RWPE2 (cell line): ENCODE results near the gene PAQR5.
"Not testable (repeated sequence)": the region's sequence is repeated elsewhere in the genome, so short reads cannot be mapped to it uniquely, and the experiment has no call there.

Experiments
- ATAC-seq: fragments of 200-7000 bp; cut with Tn5 transposase; 3 replicates; pipeline ENCODE4 v1.9.1; 2021; ENCODE audit warnings: low read depth
- DNase-seq: peaks from one replicate; pipeline ENCODE4 v3.0.0-alpha.2; 2020; ENCODE audit warnings: low spot score
- H3K27ac ChIP-seq: fragments of 450-650 bp; 2 replicates; pipeline ENCODE4 v1.5.1; 2017; ENCODE audit warnings: mild to moderate bottlenecking; ENCODE audit not compliant: poor library complexity, severe bottlenecking
- H3K27me3 ChIP-seq: fragments of 250-450 bp; sonication (Bioruptor Pico); 2 replicates; pipeline ENCODE4 v1.5.1; 2021; ENCODE audit warnings: mild to moderate bottlenecking, moderate library complexity; ENCODE audit not compliant: insufficient read depth, poor library complexity, severe bottlenecking
- H3K36me3 ChIP-seq: fragments of 250-450 bp; sonication (Bioruptor Pico); 2 replicates; pipeline ENCODE4 v1.5.1; 2020; ENCODE audit warnings: low read depth, mild to moderate bottlenecking, moderate library complexity
- H3K4me1 ChIP-seq: fragments of 250-450 bp; sonication (Bioruptor Pico); 2 replicates; pipeline ENCODE4 v1.5.1; 2021; ENCODE audit warnings: mild to moderate bottlenecking, moderate library complexity; ENCODE audit not compliant: insufficient read depth, poor library complexity, severe bottlenecking
- H3K4me3 ChIP-seq: fragments of 250-450 bp; sonication (Bioruptor Pico); 2 replicates; pipeline ENCODE4 v1.5.1; 2021; ENCODE audit warnings: mild to moderate bottlenecking, moderate library complexity; ENCODE audit not compliant: severe bottlenecking
- H3K9me3 ChIP-seq: fragments of 250-450 bp; sonication (Bioruptor Pico); 2 replicates; pipeline ENCODE4 v1.5.1; 2021; ENCODE audit warnings: mild to moderate bottlenecking, moderate library complexity; ENCODE audit not compliant: severe bottlenecking
- CTCF ChIP-seq: fragments of 450-650 bp; IDR thresholded peaks from one replicate; pipeline ENCODE4 v1.5.1; 2017; ENCODE audit warnings: mild to moderate bottlenecking, moderate library complexity; ENCODE audit not compliant: poor library complexity, severe bottlenecking

PAQR5 gene

GRCh38 chr15:69375151-69375790 is 76.6 kb downstream of the PAQR5 start:
- peak; percentile 32 for DNase-seq
- TF ChIP-seq CTCF: no peak
- H3K4me1 ChIP-seq: no peaks in the 10 kb centered on the region
- no peak for ATAC-seq
- no peak overlapping the region for H3K4me3 ChIP-seq
- H3K27me3 ChIP-seq: no peaks in the 10 kb centered on the region
- no peaks in the 10 kb centered on the region for H3K9me3 ChIP-seq
- H3K36me3 ChIP-seq: no peaks in the 10 kb centered on the region
- no peak overlapping the region for H3K27ac ChIP-seq

GRCh38 chr15:69377216-69377970 is 78.7 kb downstream of the PAQR5 start:
- H3K9me3 ChIP-seq: no peaks in the 10 kb centered on the region
- no peaks in the 10 kb centered on the region for H3K27me3 ChIP-seq
- no peaks in the 10 kb centered on the region for H3K36me3 ChIP-seq
- H3K4me3 ChIP-seq: no peak overlapping the region
- DNase-seq: peak; percentile 47
- TF ChIP-seq CTCF: no peak
- H3K27ac ChIP-seq: no peak overlapping the region
- no peak for ATAC-seq
- H3K4me1 ChIP-seq: no peaks in the 10 kb centered on the region

- no peaks in the 10 kb centered on the region for H3K27me3 ChIP-seq
- peak; percentile 61 for ATAC-seq
- no peak overlapping the region for H3K4me3 ChIP-seq
- H3K4me1 ChIP-seq: no peaks in the 10 kb centered on the region
- peak; percentile 29 for TF ChIP-seq CTCF
- no peaks in the 10 kb centered on the region for H3K9me3 ChIP-seq
- no peak overlapping the region for H3K27ac ChIP-seq
- no peaks in the 10 kb centered on the region for H3K36me3 ChIP-seq
- peak; percentile 55 for DNase-seq
Measured at GRCh38 chr15:69380100-69380725, 81.5 kb downstream of the PAQR5 start.

GRCh38 chr15:69380726-69381105 is 82.0 kb downstream of the PAQR5 start:
- H3K4me3 ChIP-seq: no peak overlapping the region
- no peak for TF ChIP-seq CTCF
- no peak; the same call in 2 of the 3 replicates for ATAC-seq
- H3K27me3 ChIP-seq: no peaks in the 10 kb centered on the region
- peak; percentile 64 for DNase-seq
- H3K36me3 ChIP-seq: no peaks in the 10 kb centered on the region
- no peak overlapping the region for H3K27ac ChIP-seq
- H3K4me1 ChIP-seq: no peaks in the 10 kb centered on the region
- H3K9me3 ChIP-seq: no peaks in the 10 kb centered on the region

- not testable (repeated sequence) for H3K9me3 ChIP-seq, H3K36me3 ChIP-seq, H3K27ac ChIP-seq, ATAC-seq, H3K4me3 ChIP-seq, H3K27me3 ChIP-seq, H3K4me1 ChIP-seq
- peak; percentile 39 for DNase-seq
Measured at GRCh38 chr15:69382176-69382575, 83.5 kb downstream of the PAQR5 start.

GRCh38 chr15:69384066-69384465 is 85.4 kb downstream of the PAQR5 start:
- DNase-seq: peak; percentile 58
- H3K4me3 ChIP-seq, H3K27ac ChIP-seq, H3K36me3 ChIP-seq, H3K9me3 ChIP-seq, ATAC-seq, H3K4me1 ChIP-seq, H3K27me3 ChIP-seq: not testable (repeated sequence)
